GM21526 (cell line): ENCODE results near the gene IL1F10.

Experiments used
- ATAC-seq: cut with Tn5 transposase; IDR thresholded peaks from one replicate; pipeline ENCODE4 v1.9.1; 2021; ENCODE audit warnings: moderate library complexity; ENCODE audit not compliant: unreplicated experiment, low FRiP score

IL1F10 gene

DNA sequence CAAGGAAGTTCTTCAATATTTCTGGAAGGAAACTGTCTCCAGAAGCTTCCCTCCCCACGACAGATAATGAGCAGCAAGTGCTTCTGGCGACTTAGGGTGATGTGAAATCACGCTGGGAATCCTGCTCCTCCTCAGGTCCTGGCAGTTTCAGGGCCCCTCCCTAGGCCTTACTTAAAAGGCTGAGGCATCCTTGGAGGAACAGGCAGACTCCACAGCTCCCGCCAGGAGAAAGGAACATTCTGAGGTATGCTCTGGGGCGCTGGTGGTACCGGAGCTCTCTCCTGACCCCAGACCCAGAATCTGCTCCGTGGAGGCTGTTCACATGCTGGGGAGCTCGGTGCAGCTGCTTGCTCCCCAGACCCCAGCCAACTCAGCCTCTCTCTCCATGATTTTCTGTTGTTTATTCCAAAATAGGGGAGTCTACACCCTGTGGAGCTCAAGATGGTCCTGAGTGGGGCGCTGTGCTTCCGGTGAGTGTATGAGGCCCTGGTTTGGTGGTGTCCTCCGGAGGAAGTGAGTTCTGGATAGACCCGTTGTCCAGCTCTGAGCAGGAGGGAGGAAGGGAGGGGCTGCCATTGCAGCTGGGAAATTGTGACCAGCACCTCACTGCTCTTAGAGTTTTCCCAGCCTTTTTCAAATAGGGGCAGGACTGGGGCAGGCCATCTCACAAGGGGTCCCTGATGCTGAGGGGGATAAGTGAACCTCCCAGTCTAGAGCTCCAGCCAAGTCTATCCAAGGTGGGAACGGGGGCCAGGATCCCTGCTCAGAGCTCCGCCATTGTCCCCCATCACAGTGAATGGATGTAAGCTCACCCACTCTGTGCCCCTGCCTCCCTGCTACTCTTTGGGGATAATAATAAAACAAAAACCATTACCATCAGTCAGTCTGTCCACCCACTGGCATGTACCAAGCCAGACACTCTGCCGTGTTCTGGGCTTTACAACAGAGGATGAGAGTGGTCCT, 8.5 kb upstream of the IL1F10 start, which contains the start of gene IL36RN:
Gene IL36RN (plus strand): TSS at position 201 of the 963 bp plus-strand sequence. CDS start 241 bp downstream, at position 442.
- no peak for ATAC-seq

DNA sequence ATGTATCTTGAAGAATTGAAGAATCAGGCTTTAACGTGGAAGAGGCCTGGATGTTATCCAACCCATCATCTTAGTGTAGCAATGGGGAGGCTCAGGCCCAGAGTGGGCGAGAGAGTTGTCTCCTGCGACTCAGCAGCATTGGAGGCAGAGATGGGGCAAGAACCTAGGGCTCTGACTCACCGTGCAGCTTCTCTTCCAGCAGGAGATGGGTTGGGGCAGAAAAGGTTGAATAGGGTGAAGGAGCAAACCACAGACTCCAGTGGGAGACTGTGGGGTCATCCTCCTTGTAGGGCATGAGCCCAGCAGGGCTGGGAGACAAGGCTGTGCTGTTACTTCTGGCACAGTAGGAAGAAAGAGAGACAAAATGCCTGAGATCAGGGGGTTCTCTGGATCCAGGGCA, 7.4 kb upstream of the IL1F10 start:
- ATAC-seq = no peak

DNA sequence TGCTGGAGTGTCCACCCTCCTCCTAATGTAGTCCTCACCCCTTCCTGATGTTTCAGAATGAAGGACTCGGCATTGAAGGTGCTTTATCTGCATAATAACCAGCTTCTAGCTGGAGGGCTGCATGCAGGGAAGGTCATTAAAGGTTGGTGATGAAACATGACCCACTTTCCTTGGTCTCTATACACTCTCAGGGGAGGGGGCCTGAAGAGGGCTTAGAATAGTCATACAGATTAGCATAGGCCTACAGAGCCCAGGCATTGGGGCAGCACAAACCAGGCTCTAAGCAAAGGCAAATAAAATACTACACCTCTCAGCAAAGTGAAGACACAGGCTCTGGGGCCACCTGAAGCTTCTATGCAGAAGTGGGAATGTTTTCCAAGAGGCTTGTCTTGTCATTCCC, 7.0 kb upstream of the IL1F10 start:
- no peak for ATAC-seq

DNA sequence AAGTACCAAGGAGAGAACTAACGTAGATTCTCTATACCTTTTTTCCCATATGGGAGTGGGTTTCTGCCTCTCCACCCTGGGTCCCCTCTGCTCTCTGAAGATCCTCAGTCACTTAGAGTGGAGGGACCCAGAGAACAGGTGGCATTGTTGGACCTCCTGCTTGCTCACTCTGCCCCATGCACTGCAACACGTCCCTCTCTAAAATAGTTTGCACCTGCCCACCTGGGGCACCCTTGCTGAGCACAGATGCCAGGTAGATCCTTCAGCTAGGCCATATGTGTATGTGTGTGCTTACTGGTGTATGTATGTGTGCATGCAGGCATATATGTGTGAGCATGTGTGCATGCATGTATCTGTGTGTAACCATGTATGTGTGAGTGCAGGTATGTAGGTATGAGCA, 6.5 kb upstream of the IL1F10 start:
- no peak for ATAC-seq

DNA sequence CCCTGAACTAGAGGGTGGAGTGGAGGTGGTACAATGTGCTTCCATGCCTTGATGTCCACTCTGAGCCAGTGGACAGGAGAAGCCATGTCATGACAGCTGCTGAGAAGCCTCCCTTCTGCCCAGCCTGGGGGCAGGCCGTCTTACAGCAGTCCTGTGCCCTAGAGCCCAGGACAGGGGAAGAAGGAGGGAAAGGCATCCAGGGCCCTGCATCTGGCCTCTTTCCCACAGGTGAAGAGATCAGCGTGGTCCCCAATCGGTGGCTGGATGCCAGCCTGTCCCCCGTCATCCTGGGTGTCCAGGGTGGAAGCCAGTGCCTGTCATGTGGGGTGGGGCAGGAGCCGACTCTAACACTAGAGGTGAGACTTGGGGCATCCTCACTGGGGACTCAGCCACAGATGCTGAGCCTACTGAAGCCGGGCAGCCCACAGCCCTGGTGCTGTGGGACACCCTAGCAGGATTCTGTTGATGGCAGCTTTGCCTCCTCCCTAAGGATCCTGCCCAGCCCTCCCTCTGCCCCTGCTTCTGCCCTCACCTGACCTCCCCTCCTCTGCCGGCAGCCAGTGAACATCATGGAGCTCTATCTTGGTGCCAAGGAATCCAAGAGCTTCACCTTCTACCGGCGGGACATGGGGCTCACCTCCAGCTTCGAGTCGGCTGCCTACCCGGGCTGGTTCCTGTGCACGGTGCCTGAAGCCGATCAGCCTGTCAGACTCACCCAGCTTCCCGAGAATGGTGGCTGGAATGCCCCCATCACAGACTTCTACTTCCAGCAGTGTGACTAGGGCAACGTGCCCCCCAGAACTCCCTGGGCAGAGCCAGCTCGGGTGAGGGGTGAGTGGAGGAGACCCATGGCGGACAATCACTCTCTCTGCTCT, 5.6 kb upstream of the IL1F10 start:
- ATAC-seq = no peak

DNA sequence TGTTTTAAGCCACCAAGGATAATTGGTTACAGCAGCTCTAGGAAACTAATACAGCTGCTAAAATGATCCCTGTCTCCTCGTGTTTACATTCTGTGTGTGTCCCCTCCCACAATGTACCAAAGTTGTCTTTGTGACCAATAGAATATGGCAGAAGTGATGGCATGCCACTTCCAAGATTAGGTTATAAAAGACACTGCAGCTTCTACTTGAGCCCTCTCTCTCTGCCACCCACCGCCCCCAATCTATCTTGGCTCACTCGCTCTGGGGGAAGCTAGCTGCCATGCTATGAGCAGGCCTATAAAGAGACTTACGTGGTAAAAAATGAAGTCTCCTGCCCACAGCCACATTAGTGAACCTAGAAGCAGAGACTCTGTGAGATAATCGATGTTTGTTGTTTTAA, 3.5 kb upstream of the IL1F10 start:
- no peak for ATAC-seq

DNA sequence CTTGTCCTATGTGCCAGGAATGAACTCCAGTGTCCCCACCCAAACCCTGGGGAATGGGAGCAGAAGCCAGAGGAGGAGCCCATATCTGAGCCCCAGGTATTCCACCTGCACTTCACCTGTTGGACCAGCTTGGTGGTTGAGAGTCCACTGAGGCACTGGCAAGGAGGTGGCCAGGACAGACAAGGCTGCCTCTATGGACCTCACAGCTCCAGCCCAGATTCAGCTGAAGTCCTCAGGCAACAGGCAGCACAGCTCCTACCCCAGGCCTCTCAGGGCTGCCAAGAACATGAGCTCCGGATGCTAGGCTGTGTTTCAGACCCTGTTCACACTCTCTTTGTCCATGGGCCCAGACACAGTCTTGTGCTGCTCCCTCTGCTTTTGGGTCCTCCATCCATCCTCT, 2.9 kb upstream of the IL1F10 start:
- ATAC-seq = no peak

DNA sequence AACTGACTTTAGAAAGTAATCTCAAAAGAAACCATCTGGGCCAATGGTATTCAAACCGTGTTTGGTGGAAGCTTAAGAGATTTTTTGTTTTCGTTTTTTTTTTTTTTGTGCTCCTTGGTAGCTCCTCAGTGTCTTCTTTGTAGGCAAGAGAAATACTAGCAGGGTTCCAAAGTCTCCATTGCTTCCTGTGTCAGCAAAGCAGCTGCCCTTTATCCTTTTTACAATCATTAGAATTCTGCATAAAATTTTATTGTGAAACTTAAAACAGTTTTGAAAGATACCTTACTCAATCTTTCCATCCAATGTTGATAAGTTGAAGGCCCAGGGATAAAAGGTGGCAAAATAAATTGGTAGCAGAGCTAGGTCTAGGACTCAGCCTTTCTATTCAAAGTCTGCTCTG, 479 bp downstream of the IL1F10 start:
- ATAC-seq = no peak

DNA sequence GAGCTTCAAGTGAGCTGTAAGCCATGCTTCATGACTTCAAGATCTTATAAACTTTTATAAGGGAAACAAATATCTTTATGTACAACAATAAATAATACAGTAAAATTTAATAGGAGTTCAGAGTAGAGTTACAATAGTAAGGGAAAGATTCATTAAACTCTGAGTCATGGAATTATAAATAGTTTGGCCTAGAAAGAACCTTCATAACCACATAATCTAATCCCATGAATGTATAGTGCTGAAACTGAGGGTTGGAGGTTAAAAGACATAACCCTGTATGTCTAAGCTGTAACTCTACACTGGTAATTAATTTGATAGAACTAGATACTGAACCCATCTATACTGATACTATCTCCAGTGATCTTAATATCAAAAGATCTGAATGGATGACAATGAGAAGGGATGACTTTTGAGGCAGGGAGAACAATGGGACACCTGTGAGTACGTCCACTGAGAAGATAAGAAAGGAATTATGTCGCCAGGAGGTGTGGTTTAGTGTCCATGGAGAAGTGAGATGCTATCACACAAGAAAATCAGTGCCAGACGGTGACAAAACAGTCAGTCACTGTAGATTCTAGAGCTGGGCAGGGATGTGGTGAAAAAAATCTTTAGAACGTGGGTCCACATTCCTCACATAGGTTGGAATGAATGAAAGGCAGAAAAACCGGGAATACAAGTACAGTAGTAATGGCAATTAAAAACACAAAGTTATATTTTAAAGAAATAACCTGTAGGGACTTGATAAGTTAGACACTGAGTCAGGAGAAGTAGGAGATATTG, 1.1 kb downstream of the IL1F10 start:
- no peak for ATAC-seq

DNA sequence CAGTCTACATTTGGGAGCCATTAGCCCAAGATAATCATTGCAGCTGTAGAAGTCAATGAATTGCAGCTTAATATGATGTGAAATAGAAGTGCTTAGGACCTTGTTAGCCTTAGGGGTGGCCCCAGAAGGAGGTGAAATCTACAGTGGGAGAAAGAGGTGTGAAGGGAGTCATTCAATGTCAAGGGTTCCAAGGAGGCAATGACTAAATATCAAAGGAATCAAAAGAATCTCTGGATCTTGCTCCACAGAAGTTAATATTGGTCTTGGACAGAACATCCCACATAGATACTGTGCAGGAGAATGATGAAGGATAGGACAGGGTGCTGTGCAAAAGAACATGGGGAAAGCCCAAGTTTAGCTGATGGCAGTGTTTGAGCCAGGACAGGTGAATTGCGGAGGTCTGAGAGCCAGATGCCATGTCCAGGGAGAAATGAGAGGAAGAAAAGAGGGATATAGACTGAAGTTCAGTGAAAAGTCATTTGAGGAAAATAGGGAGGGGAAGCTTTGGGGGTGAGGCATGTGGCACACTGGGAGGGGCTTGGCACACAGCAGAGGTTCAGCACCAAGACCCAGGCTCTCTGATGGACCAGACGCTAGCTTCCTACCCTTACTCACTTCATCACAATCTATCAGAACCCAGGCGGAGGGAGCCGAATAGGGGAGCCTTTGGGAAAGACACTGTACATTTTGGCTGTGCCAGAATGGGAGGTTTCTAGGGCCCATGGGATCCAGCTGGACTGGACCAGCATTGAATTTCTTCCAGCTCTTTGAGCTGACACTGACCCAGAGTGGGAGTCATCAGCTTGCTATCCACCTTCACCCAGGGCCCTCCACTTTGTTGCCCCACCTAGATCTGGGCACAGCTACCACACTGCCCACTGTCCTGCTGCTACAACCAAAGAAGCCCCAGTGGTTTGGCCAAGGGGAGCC, 2.2 kb downstream of the IL1F10 start:
- ATAC-seq = no peak

DNA sequence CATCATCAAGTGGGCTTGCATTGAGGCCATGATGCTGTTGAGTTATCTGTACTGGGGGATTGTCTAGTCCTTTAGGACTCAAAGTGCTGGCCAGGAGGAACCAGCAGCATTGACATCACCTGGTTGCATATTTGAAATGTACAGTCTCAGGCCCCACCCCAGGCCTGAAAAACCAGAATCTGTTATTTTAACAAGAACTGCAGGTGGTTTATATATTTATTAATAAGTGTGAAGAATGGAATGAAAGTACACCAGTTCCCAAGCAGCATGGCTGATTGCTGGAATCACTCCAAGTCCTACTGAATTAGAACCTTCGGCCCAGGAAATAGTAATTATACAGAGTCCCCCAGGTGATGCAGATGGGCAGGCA, 2.8 kb downstream of the IL1F10 start:
- no peak for ATAC-seq

DNA sequence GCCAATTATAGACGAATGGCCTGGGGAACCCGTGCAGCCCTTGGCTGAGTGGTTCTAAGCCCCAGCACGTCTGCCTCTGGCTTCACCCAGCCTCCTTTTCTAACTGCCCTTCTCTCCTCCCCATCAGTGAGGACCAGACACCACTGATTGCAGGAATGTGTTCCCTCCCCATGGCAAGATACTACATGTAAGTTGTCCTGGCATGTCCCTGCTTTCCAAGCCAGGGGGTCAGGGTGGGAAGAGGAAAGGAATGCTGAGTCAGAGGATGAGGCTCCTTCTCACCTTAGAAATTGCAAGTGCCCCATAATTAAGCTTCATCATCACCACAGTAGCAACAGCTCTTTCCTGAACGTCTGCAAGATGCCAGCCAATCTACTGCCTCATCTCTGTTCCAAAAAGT, 4.8 kb downstream of the IL1F10 start:
- ATAC-seq = no peak

DNA sequence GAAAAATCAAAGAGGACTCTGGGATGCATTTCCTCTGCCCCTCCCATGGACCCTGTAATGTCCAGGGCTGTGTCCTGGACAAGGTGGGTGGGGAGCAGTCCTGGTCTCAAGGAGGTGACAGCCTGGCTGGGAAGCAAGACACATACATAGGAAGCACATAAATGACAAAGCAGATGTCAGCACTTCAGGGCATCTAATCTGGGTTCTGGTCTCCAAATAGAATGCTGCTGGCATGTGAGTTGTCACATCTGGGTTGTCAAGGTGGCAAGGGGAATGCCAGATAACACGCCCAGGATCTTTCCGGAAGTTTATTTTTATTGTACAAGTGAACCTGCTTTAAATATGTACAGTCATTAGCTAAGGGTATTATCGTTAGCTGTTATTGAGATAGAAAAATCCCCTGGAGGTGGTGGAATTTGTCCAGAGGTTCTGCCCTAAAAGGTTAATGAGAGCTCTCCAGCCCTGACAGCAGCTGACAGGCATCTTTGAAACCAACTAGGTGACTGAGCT, 5.6 kb downstream of the IL1F10 start:
- ATAC-seq = no peak

DNA sequence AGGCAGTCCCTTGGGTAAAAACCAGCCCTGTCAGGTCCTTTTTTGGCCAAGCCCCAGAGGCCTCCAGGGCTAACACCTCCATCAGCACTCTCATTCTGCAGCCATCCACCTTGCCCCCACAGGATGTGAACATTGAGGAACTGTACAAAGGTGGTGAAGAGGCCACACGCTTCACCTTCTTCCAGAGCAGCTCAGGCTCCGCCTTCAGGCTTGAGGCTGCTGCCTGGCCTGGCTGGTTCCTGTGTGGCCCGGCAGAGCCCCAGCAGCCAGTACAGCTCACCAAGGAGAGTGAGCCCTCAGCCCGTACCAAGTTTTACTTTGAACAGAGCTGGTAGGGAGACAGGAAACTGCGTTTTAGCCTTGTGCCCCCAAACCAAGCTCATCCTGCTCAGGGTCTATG, 7.3 kb downstream of the IL1F10 start:
- ATAC-seq = no peak

DNA sequence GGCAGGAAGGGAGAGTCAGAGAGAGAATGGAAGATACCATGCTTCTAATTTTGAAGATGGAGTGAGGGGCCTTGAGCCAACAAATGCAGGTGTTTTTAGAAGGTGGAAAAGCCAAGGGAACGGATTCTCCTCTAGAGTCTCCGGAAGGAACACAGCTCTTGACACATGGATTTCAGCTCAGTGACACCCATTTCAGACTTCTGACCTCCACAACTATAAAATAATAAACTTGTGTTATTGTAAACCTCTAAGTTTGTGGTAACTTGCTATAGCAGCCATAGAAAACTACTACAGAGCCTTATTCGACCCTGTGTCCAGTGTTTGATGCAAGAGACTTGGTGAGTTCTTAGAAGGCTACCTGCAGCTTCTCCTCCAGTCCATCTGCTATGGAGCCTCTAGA, 7.8 kb downstream of the IL1F10 start:
- no peak for ATAC-seq

DNA sequence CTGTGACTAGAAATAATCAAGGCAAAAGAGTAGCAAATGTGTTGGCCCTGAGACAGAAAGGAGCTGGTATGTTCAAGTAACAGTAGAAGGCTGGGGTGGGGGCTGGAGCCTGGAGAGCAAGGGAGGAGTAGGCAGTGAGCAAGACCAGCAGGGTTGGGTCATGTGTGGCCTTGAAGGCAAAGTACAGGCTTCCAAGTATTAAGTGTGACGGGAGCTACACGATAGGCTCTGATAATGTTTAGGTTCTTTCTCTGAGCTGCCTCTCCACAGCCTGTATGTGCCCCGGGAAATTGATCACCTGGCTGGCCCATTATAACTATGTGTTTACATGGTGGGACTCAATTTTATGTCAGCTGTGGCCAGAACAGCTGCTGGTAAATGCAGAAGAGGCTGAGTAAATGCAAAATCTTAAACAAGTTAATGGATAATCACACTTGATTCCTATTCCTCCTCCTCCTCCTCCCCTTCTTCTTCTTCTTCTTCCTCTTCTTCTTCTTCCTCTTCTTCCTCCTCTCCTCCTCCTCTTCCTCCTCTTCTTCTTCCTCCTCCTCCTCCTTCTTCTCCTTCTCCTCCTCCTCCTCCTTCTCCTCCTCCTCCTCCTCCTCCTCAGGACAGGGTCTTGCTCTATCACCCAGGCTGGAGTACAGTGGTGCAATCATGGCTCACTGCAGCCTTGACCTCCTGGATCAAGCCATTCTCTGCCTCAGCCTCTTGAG, 9.3 kb downstream of the IL1F10 start:
- ATAC-seq = no peak

DNA sequence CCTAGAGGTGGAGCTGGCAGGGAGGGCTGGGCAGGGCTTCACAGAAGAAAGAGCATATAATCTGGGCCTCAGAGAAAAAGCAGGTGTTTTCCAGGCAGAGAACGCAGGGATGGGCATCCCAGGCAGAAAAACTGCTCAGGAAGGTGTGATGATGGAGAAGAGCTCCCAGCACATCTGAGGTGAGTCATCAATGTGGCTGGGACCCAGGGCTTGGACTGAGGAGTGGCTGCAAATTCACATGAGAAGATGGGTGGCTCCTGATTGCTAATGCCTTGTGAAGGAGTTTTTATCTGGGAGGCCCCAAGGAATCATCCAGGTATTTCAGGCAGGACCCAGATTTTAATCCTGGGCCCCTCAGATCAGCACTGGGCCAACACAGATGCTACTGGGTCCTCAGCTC, 10.2 kb downstream of the IL1F10 start:
- no peak for ATAC-seq

DNA sequence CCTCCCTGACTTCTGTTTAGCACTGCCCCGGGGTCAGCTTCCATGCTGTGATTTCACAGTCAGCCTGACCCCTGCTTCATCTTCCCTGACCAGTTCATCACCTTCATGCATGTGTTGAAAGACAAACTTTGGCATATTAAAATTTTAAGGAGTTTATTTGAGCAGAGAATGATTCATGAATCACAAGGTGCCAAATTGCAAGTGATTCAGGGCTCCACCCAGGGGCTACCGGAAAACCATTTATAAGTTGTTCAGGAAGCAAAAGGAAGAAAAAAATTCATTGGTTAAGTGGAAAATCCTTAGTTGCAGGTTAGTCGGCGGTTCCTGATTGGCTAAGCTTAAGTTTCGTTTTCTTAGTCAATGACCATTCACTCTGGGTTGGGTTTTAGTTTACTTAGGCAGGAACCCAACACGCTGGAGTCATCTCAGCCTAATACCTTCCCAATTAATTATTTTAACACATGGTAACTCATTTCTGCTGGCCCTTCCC, 10.6 kb downstream of the IL1F10 start:
- no peak for ATAC-seq

DNA sequence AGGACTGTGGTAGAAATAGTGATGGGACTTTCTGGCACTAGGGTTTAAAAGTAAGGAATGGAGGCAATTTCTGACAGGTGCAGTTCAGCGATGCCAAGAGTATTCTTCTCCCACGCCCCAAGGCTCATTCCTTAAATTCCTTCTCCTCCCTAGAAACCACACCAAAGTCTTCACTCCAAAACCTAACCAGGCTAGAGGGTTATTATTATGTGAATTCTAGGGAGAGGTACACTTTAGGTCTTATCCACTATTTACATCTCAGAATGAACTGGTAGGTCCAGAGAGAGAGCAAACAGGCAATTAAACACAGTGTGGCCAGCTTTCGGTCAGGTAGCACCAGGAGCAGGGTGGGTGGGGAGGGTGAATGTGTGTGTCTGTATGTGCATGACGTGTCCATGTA, 11.4 kb downstream of the IL1F10 start:
- ATAC-seq = no peak
